HepG2 (cell line): ENCODE data around the gene MAP3K1. TPM values are rescaled to one million over a fixed set of nuclear protein-coding genes. Genes with fewer than 3 reads are reported as not detected.

Experiments used
- ATAC-seq: fragments of 200-7000 bp; cut with Tn5 transposase; 3 replicates; pipeline ENCODE4 v1.9.1; 2020; ENCODE audit warnings: mild to moderate bottlenecking, moderate library complexity
- BruUV-seq: library from RNA; stranded (reverse); fragments of 400-500 nt; replicated peaks from 2 replicates; lab custom pipeline; 2021; lab: Mats Ljungman, UMichigan
- CTCF ChIA-PET: fragments of 300-600 bp; formaldehyde crosslinking; extraction: SDS; loops from one replicate; lab custom pipeline; 2021; ENCODE audit warnings: low total read pairs, inconsistent platforms, low intra/inter-chr PET ratio; lab: Yijun Ruan, JAX
- POLR2A ChIA-PET: fragments of 350-600 bp; sonication (Branson Sonifier 250); formaldehyde crosslinking; loops from one replicate; lab custom pipeline; 2020; ENCODE audit warnings: antibody characterized with exemption, inconsistent platforms; lab: Yijun Ruan, JAX
- DNase-seq: peaks from one replicate; pipeline ENCODE4 v3.0.0-alpha.2; 2015; ENCODE audit warnings: low spot score
- FAIRE-seq: peaks from 3 replicates; lab custom pipeline; 2011; peaks lifted over from hg19 to GRCh38; lab: Jason Lieb, UNC
- H2AFZ ChIP-seq: one replicate; pipeline ENCODE4 v1.6.1; 2011; ENCODE audit warnings: low read length, inconsistent platforms
- H3K27ac ChIP-seq: fragments of 300-600 bp; 3 replicates; pipeline ENCODE4 v1.8.0; 2011; ENCODE audit warnings: mixed run types, mild to moderate bottlenecking, mixed read lengths, low read length, inconsistent platforms; ENCODE audit not compliant: insufficient read depth; ENCODE audit errors: extremely low read length
- H3K27me3 ChIP-seq, 2 experiments: fragments of 200-600 bp in 1 of 2; 2 replicates in 1 of 2; 3 replicates in 1 of 2; pipeline versions ENCODE4 v1.6.0 to v1.8.0; 2011; ENCODE audit warnings: low read length in 2 of 2, mild to moderate bottlenecking in 2 of 2, moderate library complexity in 2 of 2, inconsistent platforms in 1 of 2; ENCODE audit not compliant: insufficient read depth in 2 of 2, control insufficient read depth in 1 of 2
- H3K36me3 ChIP-seq, 2 experiments: fragments of 200-600 bp in 1 of 2; replicated peaks in 1 of 2; 2 replicates in 1 of 2; 3 replicates in 1 of 2; pipeline versions ENCODE4 v1.5.1 to v1.8.0; 2011; ENCODE audit warnings: low read length in 2 of 2, inconsistent platforms in 1 of 2; ENCODE audit not compliant: insufficient read depth in 2 of 2, control insufficient read depth in 1 of 2
- H3K4me1 ChIP-seq: 2 replicates; pipeline ENCODE4 v1.5.1; 2012; ENCODE audit warnings: low read length, inconsistent platforms; ENCODE audit not compliant: insufficient read depth
- H3K4me2 ChIP-seq: 2 replicates; pipeline ENCODE4 v1.6.0; 2011; ENCODE audit warnings: low read depth, low read length, inconsistent platforms
- H3K4me3 ChIP-seq, 3 experiments: fragments of 200-600 bp in 1 of 3; sonication (generic), shearing (Covaris generic) in 1 of 3; replicated peaks in 1 of 3; 2 replicates each; pipeline ENCODE4 v1.5.1; 2011 to 2016; ENCODE audit warnings: low read length in 3 of 3, inconsistent platforms in 2 of 3, low read depth in 2 of 3, mild to moderate bottlenecking in 2 of 3, control low read depth in 1 of 3, mixed read lengths in 1 of 3; ENCODE audit not compliant: insufficient read depth in 1 of 3
- H3K79me2 ChIP-seq: one replicate; pipeline ENCODE4 v1.6.1; 2011; ENCODE audit warnings: low read length, inconsistent platforms; ENCODE audit not compliant: insufficient read depth
- H3K9ac ChIP-seq: 2 replicates; pipeline ENCODE4 v1.6.0; 2011; ENCODE audit warnings: mild to moderate bottlenecking, low read depth, low read length, inconsistent platforms; ENCODE audit not compliant: insufficient read depth
- H3K9me3 ChIP-seq: 2 replicates; pipeline ENCODE4 v1.5.1; 2012; ENCODE audit warnings: mild to moderate bottlenecking, low read length
- H4K20me1 ChIP-seq: 2 replicates; pipeline ENCODE4 v1.6.0; 2011; ENCODE audit warnings: inconsistent platforms, mild to moderate bottlenecking, low read length, moderate library complexity; ENCODE audit not compliant: insufficient read depth
- BCLAF1 ChIP-seq: fragments of 450-650 bp; IDR thresholded peaks from 2 replicates; pipeline ENCODE4 v1.6.1; 2017; ENCODE audit warnings: mild to moderate bottlenecking
- CBX5 ChIP-seq: sonication (generic); formaldehyde crosslinking; IDR thresholded peaks from 2 replicates; pipeline ENCODE4 v1.4.0; 2020; ENCODE audit warnings: missing genetic modification reagents, borderline replicate concordance
- CHCHD3 ChIP-seq: sonication (generic); formaldehyde crosslinking; IDR thresholded peaks from 2 replicates; pipeline ENCODE4 v1.8.0; 2022; ENCODE audit warnings: mild to moderate bottlenecking, missing genetic modification reagents, moderate library complexity
- CSRNP1 ChIP-seq: sonication (generic); formaldehyde crosslinking; IDR thresholded peaks from 2 replicates; pipeline ENCODE4 v1.8.1; 2023; ENCODE audit warnings: mild to moderate bottlenecking, missing genetic modification reagents
- MIER2 ChIP-seq: IDR thresholded peaks from 2 replicates; pipeline ENCODE4 v1.6.1; 2016; ENCODE audit warnings: missing biosample characterization, missing genetic modification reagents
- NR2F6 ChIP-seq, 2 experiments: IDR thresholded peaks; 2 replicates each; pipeline ENCODE4 v1.6.1; 2016; ENCODE audit warnings: antibody characterized with exemption in 1 of 2, mild to moderate bottlenecking in 1 of 2
- SIN3B ChIP-seq: fragments of 150-350 bp; IDR thresholded peaks from 2 replicates; pipeline ENCODE4 v1.6.1; 2014; ENCODE audit warnings: low read length
- TIGD3 ChIP-seq: sonication (generic); formaldehyde crosslinking; IDR thresholded peaks from 2 replicates; pipeline ENCODE4 v1.5.1; 2020; ENCODE audit warnings: mild to moderate bottlenecking, missing genetic modification reagents, borderline replicate concordance
- U2AF2 ChIP-seq: fragments of 200-400 bp; formaldehyde crosslinking; IDR thresholded peaks from 2 replicates; pipeline ENCODE4 v1.6.1; 2017; ENCODE audit warnings: low read depth, mild to moderate bottlenecking, low read length
- ZNF296 ChIP-seq: sonication (generic); formaldehyde crosslinking; conservative IDR thresholded peaks from 2 replicates; pipeline ENCODE4 v1.5.0; 2020; ENCODE audit warnings: mild to moderate bottlenecking, missing genetic modification reagents
- ZNF460 ChIP-seq: sonication (generic); formaldehyde crosslinking; IDR thresholded peaks from 2 replicates; pipeline ENCODE4 v1.5.1; 2020; ENCODE audit warnings: missing genetic modification reagents, mild to moderate bottlenecking, borderline replicate concordance
- ZSCAN12 ChIP-seq: sonication (generic); formaldehyde crosslinking; IDR thresholded peaks from 2 replicates; pipeline ENCODE4 v1.9.0; 2021; ENCODE audit warnings: mild to moderate bottlenecking, missing genetic modification reagents
- WGBS: methylation state at CpG from one replicate; pipeline ENCODE4 v1.1.6; 2017; ENCODE audit warnings: low lambda C conversion rate; 5-methylcytosine and 5-hydroxymethylcytosine counted together
- in situ Hi-C: cut with HindIII; loops from 2 replicates; pipeline ENCODE4 v1.10.0; 2017; ENCODE audit warnings: low pct_unique_long_range_greater_than_20kb; ENCODE audit not compliant: extremely low pct_ligation_motif_present
- intact Hi-C: fragments of 100-400 bp; cut with micrococcal nuclease; formaldehyde crosslinking; loops from one replicate; pipeline ENCODE4 v1.10.0; 2022; ENCODE audit not compliant: unreplicated experiment
- polyA plus RNA-seq, 8 experiments: library from polyadenylated mRNA; depleted of rRNA in 3 of 8; stranded (reverse) in 7 of 8; unstranded in 1 of 8; fragments of >200 nt; fragmentation: Illumina TruSeq in 4 of 8; extraction: Trizol in 4 of 8; gene quantifications; 2 replicates each; pipeline versions ENCODE4 v1.2.1 to v1.2.3, GENCODE V29; 2011 to 2016; ENCODE audit warnings: low read depth in 4 of 8, missing spikeins in 1 of 8, mixed read lengths in 1 of 8; ENCODE audit not compliant: insufficient read depth in 1 of 8
- total RNA-seq, 5 experiments: library from RNA; depleted of rRNA; stranded (reverse); fragments of >200 nt; fragmentation: Illumina TruSeq; extraction: Trizol; gene quantifications; 2 replicates each; pipeline ENCODE4 v1.2.3, GENCODE V29; 2016; ENCODE audit warnings: low read depth in 1 of 5

MAP3K1 gene
- total and polyA plus RNA-seq, 2 of the 13 experiments (the other 11 are each of a cell fraction or from before 2014, with no cell fraction given) = 16.4 to 30.3 TPM

- no peak overlapping the region for H2AFZ ChIP-seq
- ChIA-PET CTCF (no interaction called here), POLR2A (interaction anchor here (1.9 kb wide), 1 partner anchor 10 kb away, joined by 10 read pairs; the partner anchor contains the start of gene SETD9)
- H4K20me1 ChIP-seq = no peaks in the 10 kb centered on the region
- H3K4me1 ChIP-seq = peaks cover 22% of the 10 kb centered on the region
- no peaks in the 10 kb centered on the region for H3K27me3 ChIP-seq
- no peaks in the 10 kb centered on the region for H3K79me2 ChIP-seq
- no peak overlapping the region for H3K27ac ChIP-seq
- FAIRE-seq = no peak
- WGBS = 100% methylated on average over 1 of the region's 1 CpG
- no peak overlapping the region for H3K4me2 ChIP-seq
- TF ChIP-seq ZNF296 (CRISPR knock-in tag) (no peak), ZSCAN12 (CRISPR knock-in tag) (no peak), CHCHD3 (no peak)
- intact Hi-C loops (no loop called here), in situ Hi-C loops (no loop called here)
- H3K9ac ChIP-seq = no peak overlapping the region
- H3K4me3 ChIP-seq = no peak overlapping the region
- DNase-seq = no peak
- ATAC-seq = no peak
- no TSS peak for BruUV-seq
- H3K9me3 ChIP-seq = no peaks in the 10 kb centered on the region
- H3K36me3 ChIP-seq = peaks cover 2 to 34% of the 10 kb centered on the region in 2 experiments
These were observed 104.8 kb downstream of the MAP3K1 start for GRCh38 chr5:56919942-56920662.

GRCh38 chr5:56922922-56923321 is 107.6 kb downstream of the MAP3K1 start:
- Histone ChIP-seq H3K36me3 (peaks cover 6 to 60% of the 10 kb centered on the region in 2 experiments; a peak in 4 of 5 replicates), H3K4me2 (no peak overlapping the region), H4K20me1 (no peaks in the 10 kb centered on the region), H3K9ac (no peak overlapping the region), H3K4me3 (no peak overlapping the region), H3K4me1 (peaks cover 13% of the 10 kb centered on the region), H3K9me3 (no peaks in the 10 kb centered on the region), H2AFZ (no peak overlapping the region), H3K27ac (no peak overlapping the region), H3K79me2 (no peaks in the 10 kb centered on the region), H3K27me3 (no peaks in the 10 kb centered on the region)
- ATAC-seq = no peak
- intact Hi-C loops = no loop called here
- FAIRE-seq = no peak
- POLR2A ChIA-PET = interaction anchor here (0.8 to 1.5 kb wide), 2 partner anchors 13 kb away, joined by 3 to 8 read pairs; partner anchors contain the start of gene SETD9
- no peak for DNase-seq
- no TSS peak for BruUV-seq
- in situ Hi-C loops = no loop called here
- WGBS = 98% methylated on average over 6 of the region's 6 CpGs
- CTCF ChIA-PET = no interaction called here
- no peak for TF ChIP-seq MIER2 (CRISPR knock-in tag)
- TF ChIP-seq CBX5 = no peak
- TF ChIP-seq U2AF2 = no peak
- TF ChIP-seq BCLAF1 = no peak
- TF ChIP-seq TIGD3 (CRISPR knock-in tag) = no peak
- no peak for TF ChIP-seq NR2F6 (IDR thresholded peaks at IDR 0.05)
- no peak for TF ChIP-seq NR2F6 (CRISPR knock-in tag; IDR thresholded peaks at IDR 0.05)
- TF ChIP-seq ZNF460 (CRISPR knock-in tag) = no peak
- no peak for TF ChIP-seq CSRNP1
- TF ChIP-seq SIN3B = no peak
